Measurements from ENCODE around the gene RNF138. TPM values are rescaled to one million over a fixed set of nuclear protein-coding genes. Genes with fewer than 3 reads are reported as not detected.
"Not testable (repeated sequence)": the region's sequence is repeated elsewhere in the genome, so short reads cannot be mapped to it uniquely, and the experiment has no call there.

Gene RNF138
- total RNA-seq, 1 donor from 2014 or later: 19.1 TPM

GRCh38 chr18:32173654-32174053 is 82.0 kb downstream of the RNF138 start:
- peaks cover 3% of the 10 kb centered on the region for H3K27me3 Mint-ChIP-seq (ENCODE audit: unreplicated experiment)

DNA sequence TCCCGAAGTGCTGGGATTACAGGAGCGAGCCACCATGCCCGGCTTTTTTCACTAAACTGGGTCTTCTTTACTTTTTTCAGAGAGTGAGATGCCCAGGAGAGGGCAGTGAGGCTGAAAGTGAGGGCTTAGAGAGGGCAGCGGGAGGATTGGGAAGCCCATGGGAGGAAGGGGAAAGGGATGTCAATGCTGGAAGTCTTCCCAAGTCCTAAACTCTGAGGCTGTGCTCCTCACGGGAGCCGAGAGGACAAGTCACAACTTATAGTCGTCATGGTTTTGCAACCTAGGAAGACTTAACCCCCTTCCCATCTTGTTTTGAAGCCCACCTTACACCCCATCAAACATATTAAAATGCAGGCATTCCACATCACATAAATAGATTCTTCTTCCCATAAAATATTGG is 83.0 kb downstream of the RNF138 start:
- H3K27ac Mint-ChIP-seq (ENCODE audit: unreplicated experiment): no peak overlapping the region
- H3K36me3 Mint-ChIP-seq (ENCODE audit: unreplicated experiment): no peaks in the 10 kb centered on the region
- H3K4me3 Mint-ChIP-seq (ENCODE audit: unreplicated experiment): no peak overlapping the region
- DNase-seq (ENCODE audit: extremely low spot score, unreplicated experiment): no peak
- H3K4me1 Mint-ChIP-seq (ENCODE audit: unreplicated experiment): no peaks in the 10 kb centered on the region
- TF ChIP-seq CTCF (IDR thresholded peaks at IDR 0.05): no peak
- H3K27me3 Mint-ChIP-seq (ENCODE audit: unreplicated experiment): peaks cover 3% of the 10 kb centered on the region
- no peaks in the 10 kb centered on the region for H3K9me3 Mint-ChIP-seq (ENCODE audit: unreplicated experiment)

More at GRCh38 chr18:32173654-32174053, 82.0 kb downstream of the RNF138 start:
- Mint-ChIP-seq H3K36me3 (ENCODE audit: unreplicated experiment) (no peaks in the 10 kb centered on the region), H3K9me3 (ENCODE audit: unreplicated experiment) (no peaks in the 10 kb centered on the region), H3K27ac (ENCODE audit: unreplicated experiment) (no peak overlapping the region), H3K4me1 (ENCODE audit: unreplicated experiment) (no peaks in the 10 kb centered on the region), H3K4me3 (ENCODE audit: unreplicated experiment) (no peak overlapping the region)
- no peak for TF ChIP-seq CTCF (IDR thresholded peaks at IDR 0.05)
- DNase-seq (ENCODE audit: extremely low spot score, unreplicated experiment): no peak

DNA sequence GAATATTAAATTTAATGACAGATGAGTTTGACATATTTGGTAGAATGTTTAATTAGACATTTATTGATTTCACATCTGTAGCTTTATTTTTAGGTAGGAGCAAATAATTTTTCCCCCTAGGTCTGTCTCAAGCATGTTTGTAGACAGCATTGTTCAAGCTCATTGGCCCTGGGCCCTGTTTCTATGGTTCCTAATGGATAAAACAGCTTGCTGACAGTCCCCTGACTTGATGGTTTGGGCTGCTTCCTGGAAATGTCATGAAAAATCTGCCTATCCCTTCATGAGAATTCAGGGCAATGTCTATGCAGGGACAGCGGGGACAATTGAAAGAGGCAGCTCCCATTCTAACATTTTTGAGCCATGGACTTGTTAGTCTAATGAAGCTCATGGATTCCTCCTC is 83.6 kb downstream of the RNF138 start:
- H3K4me1 Mint-ChIP-seq (ENCODE audit: unreplicated experiment): no peaks in the 10 kb centered on the region
- H3K9me3 Mint-ChIP-seq (ENCODE audit: unreplicated experiment): no peaks in the 10 kb centered on the region

DNA sequence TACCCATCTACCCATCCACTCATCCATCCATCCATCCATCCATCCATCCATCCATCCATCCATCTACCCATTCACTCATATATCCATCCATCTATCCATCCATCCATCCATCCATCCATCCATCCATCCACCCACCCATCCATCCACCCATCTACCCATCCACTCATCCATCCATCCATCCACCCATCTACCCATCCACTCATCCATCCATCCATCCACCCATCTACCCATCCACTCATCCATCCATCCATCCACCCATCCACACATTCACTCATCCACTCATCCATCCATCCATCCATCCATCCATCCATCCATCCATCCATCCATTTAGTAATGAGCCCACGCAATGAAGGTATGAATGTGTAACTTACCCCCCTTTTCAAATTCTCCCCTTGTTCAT is 85.1 kb downstream of the RNF138 start:
- not testable (repeated sequence) for H3K36me3 Mint-ChIP-seq (ENCODE audit: unreplicated experiment); H3K27me3 Mint-ChIP-seq (ENCODE audit: unreplicated experiment); H3K4me1 Mint-ChIP-seq (ENCODE audit: unreplicated experiment); H3K9me3 Mint-ChIP-seq (ENCODE audit: unreplicated experiment); H3K27ac Mint-ChIP-seq (ENCODE audit: unreplicated experiment); DNase-seq (ENCODE audit: extremely low spot score, unreplicated experiment); H3K4me3 Mint-ChIP-seq (ENCODE audit: unreplicated experiment)

More for the DNA sequence above, 83.6 kb downstream of the RNF138 start:
- Mint-ChIP-seq H3K4me3 (ENCODE audit: unreplicated experiment) (no peak overlapping the region), H3K27ac (ENCODE audit: unreplicated experiment) (no peak overlapping the region), H3K27me3 (ENCODE audit: unreplicated experiment) (peaks cover 3% of the 10 kb centered on the region), H3K36me3 (ENCODE audit: unreplicated experiment) (no peaks in the 10 kb centered on the region)
- no peak for TF ChIP-seq CTCF (IDR thresholded peaks at IDR 0.05)
- DNase-seq (ENCODE audit: extremely low spot score, unreplicated experiment): no peak

GRCh38 chr18:32177530-32177929 is 85.9 kb downstream of the RNF138 start:
- Mint-ChIP-seq H3K4me1 (ENCODE audit: unreplicated experiment) (no peaks in the 10 kb centered on the region), H3K27ac (ENCODE audit: unreplicated experiment) (no peak overlapping the region), H3K4me3 (ENCODE audit: unreplicated experiment) (no peak overlapping the region), H3K27me3 (ENCODE audit: unreplicated experiment) (no peaks in the 10 kb centered on the region), H3K36me3 (ENCODE audit: unreplicated experiment) (no peaks in the 10 kb centered on the region), H3K9me3 (ENCODE audit: unreplicated experiment) (no peaks in the 10 kb centered on the region)
- TF ChIP-seq CTCF (IDR thresholded peaks at IDR 0.05): no peak
- no peak for DNase-seq (ENCODE audit: extremely low spot score, unreplicated experiment)

Other genes with a start within 250 kb of the RNF138 start
- 39.1 and 40.7 TPM in 2 replicates for gene TRAPPC8, start 148.7 kb upstream of the RNF138 start, total RNA-seq
- gene RNF125, start 73.0 kb upstream of the RNF138 start, total RNA-seq: 0.13 and 0.29 TPM in 2 replicates
- not detected in 2 replicates for gene MEP1B, start 98.2 kb downstream of the RNF138 start, total RNA-seq

All from osteocyte (in vitro differentiated cells).